ENCODE measurements around the gene FAM53B.
"Not testable (repeated sequence)": the region's sequence is repeated elsewhere in the genome, so short reads cannot be mapped to it uniquely, and the experiment has no call there.

FAM53B gene, protein sequence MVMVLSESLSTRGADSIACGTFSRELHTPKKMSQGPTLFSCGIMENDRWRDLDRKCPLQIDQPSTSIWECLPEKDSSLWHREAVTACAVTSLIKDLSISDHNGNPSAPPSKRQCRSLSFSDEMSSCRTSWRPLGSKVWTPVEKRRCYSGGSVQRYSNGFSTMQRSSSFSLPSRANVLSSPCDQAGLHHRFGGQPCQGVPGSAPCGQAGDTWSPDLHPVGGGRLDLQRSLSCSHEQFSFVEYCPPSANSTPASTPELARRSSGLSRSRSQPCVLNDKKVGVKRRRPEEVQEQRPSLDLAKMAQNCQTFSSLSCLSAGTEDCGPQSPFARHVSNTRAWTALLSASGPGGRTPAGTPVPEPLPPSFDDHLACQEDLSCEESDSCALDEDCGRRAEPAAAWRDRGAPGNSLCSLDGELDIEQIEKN

DNA sequence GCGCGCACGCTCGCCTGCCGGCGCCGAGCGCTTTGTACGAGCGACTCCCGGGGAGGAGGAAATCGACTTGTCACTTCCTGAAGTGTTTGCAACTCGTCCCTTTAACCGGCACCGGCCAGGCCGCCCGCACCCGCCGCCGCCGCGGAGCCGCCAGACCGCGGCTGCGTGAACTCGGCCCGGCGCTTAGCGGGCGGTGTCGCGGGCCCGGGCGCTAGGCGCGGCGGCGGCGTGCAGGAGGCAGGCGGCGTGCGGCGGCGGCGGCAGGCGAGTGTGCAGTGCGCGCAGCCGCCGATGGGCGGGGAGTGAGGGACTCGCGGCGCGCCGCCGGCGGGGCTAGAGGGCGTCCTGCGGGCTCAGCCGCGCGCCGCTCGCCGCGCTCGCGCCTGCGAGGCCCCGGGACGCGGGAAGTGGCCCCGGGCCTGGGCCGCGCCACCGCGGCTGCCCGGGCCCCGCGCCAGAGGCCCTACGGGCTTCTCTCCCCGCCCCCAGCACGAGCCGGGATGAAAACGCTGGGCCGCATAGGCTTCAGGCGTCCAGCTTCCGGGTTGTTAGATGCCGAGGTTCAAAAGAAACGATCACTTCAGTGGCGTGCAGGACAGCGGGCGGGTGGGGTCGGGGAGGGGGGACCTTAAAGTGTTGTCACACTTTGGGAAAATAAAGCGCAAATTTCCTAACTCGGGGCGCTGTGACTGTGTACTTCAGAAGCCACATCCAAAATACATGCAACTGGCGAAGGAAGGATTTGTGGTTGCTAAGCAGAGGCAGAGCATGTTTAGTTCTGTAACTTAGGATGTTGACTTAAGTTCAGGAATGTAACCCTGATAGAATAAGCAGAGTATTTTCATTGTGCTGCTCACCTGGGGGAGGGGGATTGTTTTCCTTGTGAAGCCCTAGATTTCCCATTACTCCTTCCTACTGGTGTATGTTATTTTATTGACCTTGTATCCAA is at the start of gene FAM53B:
TSS of gene FAM53B (minus strand) at position 277 of the 949 bp plus-strand sequence. CDS start 37,665 bp downstream, outside the sequence.
- peak; percentile 86 for DNase-seq

DNA sequence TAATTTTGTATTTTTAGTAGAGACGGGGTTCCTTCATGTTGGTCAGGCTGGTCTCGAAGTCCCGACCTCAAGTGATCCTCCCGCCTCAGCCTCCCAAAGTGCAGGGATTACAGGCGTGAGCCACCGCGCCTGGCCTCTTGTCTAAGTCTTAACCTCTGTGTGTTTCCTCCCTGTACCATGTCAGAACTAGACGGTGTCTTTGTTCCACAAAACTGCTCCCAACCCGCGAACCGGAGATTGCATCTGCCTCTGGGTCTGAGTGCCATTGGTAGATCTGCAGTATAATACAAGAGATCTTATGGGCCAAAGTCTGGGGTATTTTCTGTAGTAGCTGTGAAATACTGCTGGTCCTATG is 48.8 kb upstream of the FAM53B start:
- no peak for DNase-seq

DNA sequence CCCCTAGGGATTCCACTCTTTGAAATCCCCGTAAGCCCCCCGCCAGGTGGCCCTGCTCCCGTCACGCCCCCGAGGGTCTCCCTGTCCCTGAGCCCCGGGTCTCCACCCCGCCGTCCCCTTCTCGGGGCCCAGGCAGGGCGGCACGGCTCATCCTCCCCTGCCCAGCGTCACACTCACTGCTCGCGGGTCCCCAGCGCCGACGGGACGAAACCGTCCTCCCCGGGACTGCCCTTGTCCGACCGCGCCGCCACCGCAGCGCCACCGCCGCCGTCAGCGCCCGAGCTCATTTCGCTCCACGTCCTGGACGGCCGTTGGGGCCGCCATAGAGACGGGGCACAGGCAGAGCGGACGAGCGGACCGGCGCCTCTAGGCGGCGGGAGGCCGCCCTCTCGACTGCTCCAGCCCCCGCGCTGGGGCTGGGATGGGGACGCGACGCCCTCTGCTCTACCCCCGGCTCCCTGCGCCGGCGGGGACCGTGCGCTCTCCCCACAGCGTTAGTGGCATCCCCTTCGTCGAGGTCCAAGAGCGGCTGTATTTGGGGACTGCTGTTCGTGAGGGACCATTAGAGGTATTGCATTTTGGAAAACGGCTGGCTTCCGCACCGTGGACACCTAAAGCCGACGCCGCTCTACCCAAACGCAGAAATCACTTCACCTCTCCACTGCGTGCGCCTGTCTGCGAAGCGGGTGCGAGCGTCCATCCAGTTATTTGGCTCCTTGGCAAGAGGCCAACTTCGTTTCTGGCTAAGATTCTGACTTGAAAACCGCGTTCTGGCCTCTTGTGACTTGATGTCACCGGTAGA is 47.6 kb upstream of the FAM53B start, which contains the start of gene EEF1AKMT2:
TSS of gene EEF1AKMT2 (minus strand) at position 341 of the 802 bp plus-strand sequence. CDS start at position 287, 54 bp downstream.
- peak; percentile 73 for DNase-seq

DNA sequence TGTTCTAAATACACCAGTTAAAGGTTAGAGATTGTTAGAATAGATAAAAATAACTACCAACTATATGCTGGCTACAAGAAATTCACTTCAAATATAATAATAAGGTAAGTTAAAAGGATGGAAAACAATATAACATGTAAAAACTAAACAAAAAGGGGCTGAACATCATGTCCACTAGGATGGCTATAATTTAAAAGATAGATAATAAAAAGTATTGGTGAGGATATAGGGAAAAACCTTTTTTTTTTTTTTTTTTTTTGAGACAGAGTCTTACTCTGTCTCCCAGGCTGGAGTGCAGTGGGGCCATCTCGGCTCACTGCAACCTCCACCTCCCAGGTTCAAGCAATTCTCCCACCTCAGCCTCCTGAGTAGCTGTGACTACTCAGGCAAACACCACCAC is 38.7 kb upstream of the FAM53B start:
- DNase-seq = not testable (repeated sequence)

DNA sequence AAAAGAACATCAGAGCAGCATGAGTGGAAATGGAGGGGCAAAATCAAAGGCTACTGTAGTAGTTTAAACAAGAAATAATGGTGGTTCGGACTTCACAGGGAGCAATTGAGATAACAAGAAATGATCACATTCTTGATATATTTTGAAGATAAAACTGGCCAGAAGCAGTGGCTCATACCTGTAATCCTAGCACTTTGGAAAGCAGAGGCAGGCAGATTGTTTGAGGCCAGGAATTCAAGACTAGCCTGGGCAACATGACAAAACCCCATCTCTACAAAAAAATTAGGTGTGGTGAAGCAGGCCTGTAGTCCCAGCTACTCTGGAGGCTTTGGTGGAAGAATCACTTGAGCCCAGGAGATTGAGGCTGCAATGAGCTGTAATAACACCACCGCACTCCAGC is 24.6 kb upstream of the FAM53B start:
- no peak for DNase-seq

DNA sequence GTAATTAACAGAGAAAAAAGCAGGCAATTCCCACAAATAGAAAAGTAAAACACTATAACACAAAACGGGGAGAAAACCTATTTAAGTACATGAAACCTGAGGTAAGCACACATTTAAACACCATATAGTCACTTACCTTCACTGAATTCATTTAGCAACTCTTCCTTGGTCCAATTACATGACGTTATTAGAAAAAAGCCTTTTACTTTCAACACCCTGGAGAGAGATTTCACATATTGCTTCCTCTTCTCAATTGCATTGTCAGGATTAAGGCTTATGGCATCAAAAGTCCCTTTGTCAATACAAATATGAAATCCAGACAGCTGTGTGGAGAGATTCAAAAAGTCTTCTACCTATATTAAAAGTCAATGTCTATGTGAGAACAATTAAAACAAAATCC is 21.1 kb upstream of the FAM53B start:
- DNase-seq = no peak

DNA sequence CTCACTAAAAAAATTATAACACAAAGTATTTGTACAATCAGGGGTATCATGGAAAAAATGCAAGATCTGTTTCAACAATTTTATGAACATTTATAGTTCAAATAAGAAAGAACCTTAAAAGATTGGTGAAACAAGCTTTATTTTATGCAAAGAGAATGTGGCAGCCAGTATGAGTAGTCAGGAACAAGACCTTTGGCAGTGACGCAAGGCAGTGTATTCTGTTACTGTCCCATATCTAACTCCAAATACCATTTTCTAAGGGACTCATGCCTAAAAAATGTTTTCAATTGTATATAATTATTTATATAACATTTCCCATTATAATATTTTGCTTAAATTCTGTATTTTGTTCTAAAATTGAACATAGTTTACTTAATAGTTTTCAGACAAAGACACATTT is 19.1 kb upstream of the FAM53B start:
- DNase-seq = no peak

DNA sequence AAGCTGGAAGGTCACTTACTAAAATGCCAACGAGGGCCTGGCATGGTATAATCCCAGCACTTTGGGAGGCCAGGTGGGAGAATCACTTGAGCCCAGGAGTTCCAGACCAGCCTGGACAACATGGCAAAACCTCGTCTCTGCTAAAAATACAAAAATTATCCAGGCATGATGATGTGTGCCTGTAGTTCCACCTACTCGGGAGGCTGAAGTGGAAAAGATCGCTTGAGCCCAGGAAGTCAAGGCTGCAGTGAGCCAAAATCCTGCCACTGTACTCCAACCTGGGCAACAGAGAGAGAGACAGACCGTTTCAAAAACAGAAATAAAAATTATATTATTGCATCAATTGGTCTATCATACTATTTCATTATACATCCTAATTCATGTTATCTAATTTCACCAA is 18.1 kb upstream of the FAM53B start:
- DNase-seq = no peak

DNA sequence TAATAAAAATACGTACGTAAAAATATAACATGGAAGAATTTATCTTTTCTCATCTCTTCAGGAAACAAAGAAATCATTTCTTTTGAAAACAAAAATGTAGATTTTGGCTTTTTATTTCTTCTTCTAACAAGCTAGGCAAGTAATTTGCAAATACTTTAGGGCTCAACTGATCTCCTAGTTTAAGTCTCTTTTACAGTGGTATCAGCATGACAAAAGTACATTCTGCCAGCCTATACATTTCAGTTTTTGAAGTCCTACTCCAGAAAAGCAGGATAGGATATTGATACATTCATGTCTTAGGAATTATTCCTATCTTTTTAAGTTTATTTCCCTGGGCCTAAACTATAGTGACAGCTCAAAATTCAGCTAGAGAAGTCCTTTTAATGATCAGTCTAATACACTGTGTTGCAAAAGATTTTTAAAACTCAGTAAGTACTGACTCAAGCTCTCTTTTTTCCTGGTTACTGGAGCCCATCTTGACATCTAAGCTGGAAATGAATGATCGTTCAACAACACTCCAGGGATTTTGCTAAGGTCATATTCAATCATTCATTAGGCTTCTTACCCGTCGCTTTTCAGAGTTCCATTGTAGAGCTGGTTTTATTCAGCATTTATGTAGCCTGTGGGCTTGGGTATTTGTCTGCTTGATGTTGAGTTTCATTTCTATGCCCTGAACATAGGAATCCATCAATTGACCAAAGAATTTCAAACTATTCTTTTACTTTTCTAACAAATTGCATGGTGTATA is 12.2 kb upstream of the FAM53B start:
- DNase-seq = no peak

DNA sequence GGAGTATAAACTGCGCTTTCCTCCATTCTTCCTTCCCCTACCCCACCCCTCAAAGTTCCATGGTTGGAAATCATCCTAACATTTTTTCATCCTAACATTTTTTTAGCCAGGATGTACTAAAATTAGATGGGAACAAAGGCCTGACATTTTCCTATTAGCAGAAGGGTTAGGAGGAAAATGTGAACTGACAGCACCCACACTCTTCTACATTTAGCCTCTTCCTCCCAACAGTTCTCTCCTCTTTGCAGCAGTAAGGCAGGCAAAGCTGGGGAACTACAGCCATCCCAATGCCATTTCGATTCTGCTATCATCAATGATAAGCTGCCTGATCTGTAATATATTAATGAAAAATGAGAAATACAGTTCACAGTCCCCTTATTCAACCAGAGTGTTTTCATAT is 11.4 kb upstream of the FAM53B start:
- no peak for DNase-seq

DNA sequence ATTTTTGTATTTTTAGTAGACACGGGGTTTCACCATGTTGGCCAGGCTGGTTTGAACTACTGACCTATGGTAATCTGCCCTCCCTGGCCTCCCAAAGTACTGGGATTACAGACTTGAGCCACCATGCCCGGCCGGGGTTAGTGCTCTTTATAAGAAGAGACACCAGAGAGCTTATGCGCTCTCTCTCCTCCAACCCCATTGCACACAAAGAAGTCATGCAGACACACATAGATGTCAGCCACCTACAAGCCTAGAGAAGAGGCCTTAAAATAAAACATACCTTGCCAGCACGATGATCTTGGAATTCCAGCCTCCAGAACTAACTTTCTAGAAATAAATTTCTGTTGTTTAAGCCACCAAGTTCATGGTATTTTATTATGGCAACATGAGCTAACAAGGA is 10.0 kb upstream of the FAM53B start:
- DNase-seq = no peak

DNA sequence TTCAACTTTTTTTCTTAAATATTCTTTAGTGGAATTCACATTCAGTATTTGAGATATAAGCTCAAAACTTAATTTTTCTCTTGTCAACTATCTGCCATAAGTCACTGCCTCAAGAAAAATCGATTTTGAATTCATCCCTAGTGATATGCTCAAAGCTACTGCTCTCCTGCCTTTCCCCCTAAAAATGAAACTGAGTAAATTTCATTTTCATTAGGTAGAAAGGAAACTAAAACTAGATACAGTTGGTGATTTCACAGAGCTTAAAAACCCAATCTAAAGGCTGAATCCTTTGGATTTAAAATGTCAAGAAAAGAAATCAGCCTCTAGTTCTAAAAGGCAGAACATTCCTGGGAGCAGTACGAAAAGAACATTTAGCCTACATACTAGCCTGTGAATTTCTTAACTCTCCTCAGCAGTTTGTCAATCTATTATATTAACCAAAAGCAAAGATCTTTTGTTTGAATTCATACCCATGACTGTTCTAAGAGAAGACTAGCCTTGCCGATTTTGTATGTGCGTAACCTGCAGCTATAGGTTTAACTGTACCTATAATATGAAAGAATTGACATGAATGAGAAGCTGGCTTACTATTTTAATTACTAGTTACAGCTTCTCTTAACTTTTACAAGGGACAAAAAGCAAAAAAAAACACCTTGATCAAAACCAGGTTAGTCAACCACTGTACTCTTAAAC is 4.9 kb upstream of the FAM53B start:
- no peak for DNase-seq

DNA sequence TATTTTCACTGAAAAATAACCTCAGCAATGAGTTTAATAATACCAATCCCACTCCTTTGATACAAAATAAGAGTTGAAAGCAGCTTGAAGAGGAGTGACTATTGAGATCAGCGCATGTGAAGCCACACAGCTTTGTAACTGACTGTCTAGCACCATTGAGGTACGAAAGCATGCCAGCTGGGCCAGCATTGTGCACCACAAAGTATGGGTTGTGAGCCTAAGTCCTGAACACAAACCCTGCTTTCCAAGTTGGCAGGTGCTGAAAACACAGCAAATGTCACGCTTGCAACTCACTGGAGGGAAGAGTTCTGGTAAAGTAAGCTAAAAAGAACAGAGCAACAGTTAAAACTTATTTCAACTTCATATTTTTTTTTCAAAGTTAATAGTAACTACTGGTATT is 4.0 kb upstream of the FAM53B start:
- DNase-seq = no peak

DNA sequence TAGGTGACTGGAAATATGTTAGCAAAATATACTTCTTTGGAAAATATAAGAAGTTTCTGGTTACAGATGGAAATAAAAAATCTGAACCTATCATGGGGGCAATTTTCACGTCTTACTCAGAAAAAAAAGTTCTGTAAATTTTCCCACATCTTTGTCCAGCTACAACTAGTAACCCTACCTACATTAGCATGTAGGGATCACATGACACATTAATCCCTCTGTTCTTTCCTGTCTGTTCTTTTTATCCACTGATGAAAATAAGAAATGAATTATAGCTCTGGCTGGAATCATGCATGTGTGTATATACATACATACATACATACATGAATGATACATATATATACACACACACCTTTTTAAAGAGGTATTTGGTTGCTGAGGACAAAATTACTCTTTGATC is 3.6 kb upstream of the FAM53B start:
- DNase-seq = no peak

DNA sequence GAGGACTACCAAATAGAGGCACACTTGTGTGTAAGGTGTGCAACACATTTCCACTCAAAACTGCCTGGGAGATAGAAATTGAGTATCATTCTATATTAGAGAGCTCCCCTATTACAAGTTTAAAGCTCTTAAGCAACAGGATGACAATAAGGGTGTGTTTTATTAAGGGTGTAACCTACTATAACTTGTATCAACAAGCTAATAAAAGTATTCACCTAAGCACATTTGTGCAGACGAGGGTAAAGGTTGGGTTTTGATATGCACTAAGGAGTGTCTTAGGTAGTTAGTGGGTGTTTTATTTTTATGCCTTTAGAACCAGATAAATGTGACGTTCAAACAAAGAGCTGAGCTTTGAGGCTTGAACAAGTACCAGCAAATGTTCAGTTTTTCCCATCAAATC is 2.8 kb upstream of the FAM53B start:
- DNase-seq = no peak

DNA sequence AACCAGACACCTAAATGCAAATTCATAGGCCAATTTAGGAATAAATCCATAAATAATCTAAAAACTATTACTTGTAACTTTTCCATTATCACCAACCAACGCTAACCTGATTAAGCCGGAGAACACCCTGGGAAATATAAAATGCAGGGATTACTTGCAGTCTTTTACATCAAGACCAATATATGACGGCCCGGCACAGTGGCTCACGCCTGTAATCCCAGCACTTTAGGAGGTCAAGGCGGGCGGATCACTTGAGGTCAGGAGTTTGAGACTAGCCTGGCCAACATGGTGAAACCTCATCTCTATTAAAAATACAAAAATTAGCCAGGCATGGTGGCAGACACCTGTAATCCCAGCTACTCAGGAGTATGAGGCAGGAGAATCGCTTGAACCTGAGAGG is 2.3 kb upstream of the FAM53B start:
- DNase-seq = not testable (repeated sequence)

DNA sequence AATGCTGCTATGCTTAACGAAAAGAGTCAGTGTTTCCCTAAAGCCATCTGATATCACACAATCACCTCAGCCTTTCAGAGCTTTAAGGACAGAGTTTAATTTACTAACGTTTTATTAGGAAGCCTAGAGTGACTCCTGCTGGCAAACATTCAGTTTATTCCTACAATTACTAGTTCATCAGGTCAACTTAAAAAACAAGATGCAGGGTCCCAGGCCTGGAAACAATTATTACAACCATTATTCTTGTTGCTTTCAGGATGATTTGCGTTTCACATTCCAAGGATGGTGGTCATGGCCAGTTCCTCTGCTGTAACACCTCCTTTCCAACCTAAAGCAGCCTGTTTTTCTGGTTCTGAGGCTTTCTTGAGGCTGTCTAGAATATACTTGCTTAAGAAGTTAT is 1.5 kb upstream of the FAM53B start:
- no peak for DNase-seq

DNA sequence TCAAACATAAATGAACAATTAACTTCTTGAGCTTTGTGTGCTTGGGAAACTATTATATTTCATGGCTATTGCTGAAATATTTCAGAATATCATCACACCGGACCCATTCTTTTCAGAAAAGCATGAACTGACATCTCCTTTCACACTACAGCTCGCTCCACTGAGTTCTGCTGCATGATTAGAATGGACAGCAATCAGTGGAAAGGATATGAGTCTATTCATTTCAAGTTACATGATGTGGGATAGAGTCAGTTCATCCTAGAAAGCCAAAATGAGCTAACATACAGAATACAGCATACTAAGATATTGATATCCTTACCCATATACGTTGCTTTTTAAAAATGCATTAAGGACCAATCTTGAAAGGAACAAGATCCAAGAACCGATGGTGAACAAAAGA is 1.1 kb upstream of the FAM53B start:
- DNase-seq = no peak

DNA sequence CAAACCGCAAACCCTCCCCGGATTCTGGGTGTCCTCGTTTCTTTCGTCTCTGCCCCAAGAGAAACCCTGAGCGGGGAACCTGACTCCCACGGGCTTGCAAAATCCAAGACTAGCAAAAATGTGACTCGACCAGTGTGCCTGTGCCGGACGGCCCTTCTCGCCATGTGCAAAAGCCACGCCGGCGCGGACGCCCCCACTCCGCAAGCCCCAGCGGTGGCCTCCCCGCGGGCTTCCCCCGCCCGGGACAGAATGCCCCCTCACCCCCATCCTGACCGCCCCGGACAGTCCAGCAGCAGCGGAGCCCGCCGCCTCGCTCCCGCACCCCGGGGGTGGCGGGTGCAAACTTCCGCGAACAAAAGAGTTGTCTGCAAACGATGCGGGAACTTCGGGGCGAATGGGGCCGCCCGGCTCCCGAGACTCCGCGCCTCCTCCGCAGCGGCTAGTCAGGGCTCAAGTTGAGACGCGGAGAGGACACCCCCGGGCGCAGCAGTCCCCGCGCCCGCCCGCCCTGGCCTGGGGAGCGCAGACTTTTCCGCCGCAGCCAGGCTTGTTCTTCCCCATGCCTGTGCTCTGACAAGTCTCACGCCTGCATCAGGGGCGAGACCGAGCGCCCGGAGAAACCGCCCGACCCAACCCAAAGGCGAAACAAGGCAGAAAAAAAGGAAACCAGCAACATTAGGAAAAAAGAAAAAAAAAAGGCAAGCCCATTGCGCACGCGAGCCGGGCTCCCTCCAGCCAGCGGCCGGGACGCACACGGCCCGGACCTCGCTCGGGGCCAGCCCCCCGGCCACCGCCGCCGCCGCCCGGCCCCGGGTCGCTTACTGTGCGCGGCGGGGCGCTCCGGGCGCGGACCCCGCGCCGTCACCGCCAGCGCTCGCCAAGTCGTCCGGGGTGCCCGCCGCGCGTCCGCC is 732 bp downstream of the FAM53B start:
- DNase-seq = no peak

DNA sequence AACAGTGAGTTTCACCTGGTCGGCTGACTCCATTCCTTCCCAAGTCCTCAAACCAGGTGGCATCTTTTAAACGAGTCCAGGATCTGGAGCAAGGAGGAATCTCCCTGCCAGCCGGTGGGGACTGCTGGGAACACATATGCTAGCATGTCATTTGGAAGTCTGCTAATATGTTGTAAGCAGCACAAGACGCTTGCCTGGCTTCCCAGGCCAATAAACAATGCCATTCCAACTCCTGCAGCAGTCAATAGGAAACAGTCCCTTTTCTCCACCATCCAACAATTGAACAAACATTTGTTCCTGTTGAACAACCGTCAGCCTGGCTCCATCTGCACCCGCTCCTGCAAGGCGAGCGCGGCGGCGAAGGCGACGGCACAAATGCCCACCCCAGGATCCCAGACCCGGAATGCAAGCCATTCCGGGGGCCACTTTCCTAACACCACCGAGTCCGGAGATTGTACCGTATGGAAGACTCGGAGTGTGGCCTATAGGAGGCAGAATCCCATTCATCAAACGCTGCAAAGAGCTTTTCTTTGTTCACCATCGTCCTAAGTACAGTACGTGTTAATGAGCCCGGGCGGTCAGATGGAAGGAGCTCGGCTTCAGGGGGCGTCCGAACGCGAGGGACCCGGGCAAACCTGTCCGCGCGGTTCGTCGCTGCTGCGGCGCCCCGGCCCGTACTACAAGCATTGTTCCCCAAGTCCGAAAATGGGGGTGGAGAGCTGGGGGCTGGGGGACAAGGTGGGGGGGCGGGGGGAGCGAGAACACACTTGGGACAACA is 1.6 kb downstream of the FAM53B start:
- DNase-seq = peak; percentile 51

All from 8988T (cell line).